ENCODE results near the gene CASTOR1. TPM values are rescaled to one million over a fixed set of nuclear protein-coding genes. Genes with fewer than 3 reads are reported as not detected.

The CASTOR1 gene
- total and polyA plus RNA-seq, 11 donors: 3.8 to 16.6 (median 7.1) TPM

- intact Hi-C loops (cut with DNase I): no loop called here
- TF ChIP-seq, protein P1, sequence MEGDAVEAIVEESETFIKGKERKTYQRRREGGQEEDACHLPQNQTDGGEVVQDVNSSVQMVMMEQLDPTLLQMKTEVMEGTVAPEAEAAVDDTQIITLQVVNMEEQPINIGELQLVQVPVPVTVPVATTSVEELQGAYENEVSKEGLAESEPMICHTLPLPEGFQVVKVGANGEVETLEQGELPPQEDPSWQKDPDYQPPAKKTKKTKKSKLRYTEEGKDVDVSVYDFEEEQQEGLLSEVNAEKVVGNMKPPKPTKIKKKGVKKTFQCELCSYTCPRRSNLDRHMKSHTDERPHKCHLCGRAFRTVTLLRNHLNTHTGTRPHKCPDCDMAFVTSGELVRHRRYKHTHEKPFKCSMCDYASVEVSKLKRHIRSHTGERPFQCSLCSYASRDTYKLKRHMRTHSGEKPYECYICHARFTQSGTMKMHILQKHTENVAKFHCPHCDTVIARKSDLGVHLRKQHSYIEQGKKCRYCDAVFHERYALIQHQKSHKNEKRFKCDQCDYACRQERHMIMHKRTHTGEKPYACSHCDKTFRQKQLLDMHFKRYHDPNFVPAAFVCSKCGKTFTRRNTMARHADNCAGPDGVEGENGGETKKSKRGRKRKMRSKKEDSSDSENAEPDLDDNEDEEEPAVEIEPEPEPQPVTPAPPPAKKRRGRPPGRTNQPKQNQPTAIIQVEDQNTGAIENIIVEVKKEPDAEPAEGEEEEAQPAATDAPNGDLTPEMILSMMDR (IDR thresholded peaks at IDR 0.05): no peak
- no peak for TF ChIP-seq POLR2A (IDR thresholded peaks at IDR 0.05)
- 92 to 95% (median 94%) methylated on average over 15 to 22 of the region's 22 CpGs for WGBS, 4 donors
- ATAC-seq (no peak), DNase-seq (no peak)
- H3K27me3 ChIP-seq: peaks cover 10 to 59% (median 25%) of the 10 kb centered on the region in 9 donors
- H3K9me3 ChIP-seq: no peaks in the 10 kb centered on the region
- no peak overlapping the region for H3K27ac ChIP-seq
- no peak overlapping the region for H3K4me3 ChIP-seq
- H3K36me3 ChIP-seq: no peaks in the 10 kb centered on the region
- H3K4me1 ChIP-seq: peaks cover 0 to 24% (median 11%) of the 10 kb centered on the region in 12 donors
Observed at GRCh38 chr22:30243661-30244060, 45.6 kb downstream of the CASTOR1 start.

- WGBS, 4 donors: 58 to 79% (median 74%) methylated on average over 8 to 15 of the region's 15 CpGs
- Histone ChIP-seq H3K36me3 (no peaks in the 10 kb centered on the region), H3K27ac (peak overlapping the region in 1 of 12 donors; percentile 44), H3K4me1 (peaks cover 0 to 16% (median 10%) of the 10 kb centered on the region in 12 donors), H3K27me3 (peaks cover 6 to 43% (median 14%) of the 10 kb centered on the region in 9 donors), H3K9me3 (no peaks in the 10 kb centered on the region), H3K4me3 (peak overlapping the region in 1 of 12 donors; percentile 4)
- peak in 3 of 4 donors; percentile 27 to 56 (median 44) for ATAC-seq
- TF ChIP-seq POLR2A (IDR thresholded peaks at IDR 0.05): no peak
- TF ChIP-seq, protein P1 (IDR thresholded peaks at IDR 0.05): no peak
- peak in 1 of 5 donors; percentile 64 for DNase-seq
- intact Hi-C loops (cut with DNase I): no loop called here
Observed at GRCh38 chr22:30241576-30242371, 47.5 kb downstream of the CASTOR1 start.

DNA sequence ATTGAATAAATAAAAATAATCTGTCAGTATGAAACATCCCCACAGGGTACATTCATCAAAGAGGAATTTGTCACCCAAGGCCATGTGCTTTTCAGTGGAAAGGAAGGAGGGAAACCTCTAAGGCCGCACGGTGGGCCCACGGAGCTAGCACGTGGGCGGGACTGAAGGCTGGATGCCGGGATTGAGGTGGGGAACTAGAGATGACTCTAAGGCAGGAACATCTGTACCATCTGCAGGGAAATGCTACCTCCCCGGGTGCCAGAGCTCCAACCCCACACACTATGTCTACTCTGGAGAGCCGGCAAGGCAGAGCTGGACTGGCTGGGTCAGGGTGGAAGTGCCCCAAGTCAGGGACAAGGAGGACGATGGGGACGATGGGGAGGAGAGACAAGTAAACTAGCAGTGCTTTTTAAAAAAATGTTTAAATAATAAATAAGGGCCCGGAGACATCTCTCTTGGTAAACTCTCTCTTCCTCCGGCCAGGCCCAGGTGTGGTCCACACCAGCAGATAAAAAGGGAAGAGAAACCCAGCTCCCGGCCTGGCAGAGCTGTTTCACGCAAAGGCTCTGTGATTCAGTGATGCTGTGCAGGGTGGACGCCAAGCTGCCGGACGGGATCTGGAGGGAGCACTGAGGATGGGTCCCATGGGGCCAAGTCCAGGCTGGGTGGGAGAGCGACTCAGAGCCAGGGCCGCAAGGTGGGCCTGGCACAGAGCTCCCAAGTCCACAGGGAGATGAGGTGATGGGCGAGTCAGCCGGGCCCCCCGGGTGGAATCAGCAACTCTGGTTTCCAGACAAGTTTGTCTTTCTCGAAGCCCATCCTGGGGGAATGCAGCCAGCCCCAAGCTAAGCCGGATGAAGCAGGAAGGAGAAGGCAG lies 48.5 kb downstream of the CASTOR1 start:
- H3K36me3 ChIP-seq: no peaks in the 10 kb centered on the region
- peaks cover 5 to 35% (median 7%) of the 10 kb centered on the region in 9 donors for H3K27me3 ChIP-seq
- intact Hi-C loops (cut with DNase I): no loop called here
- DNase-seq (no peak), ATAC-seq (no peak)
- WGBS, 4 donors: 75 to 84% (median 80%) methylated on average over 24 of the region's 24 CpGs
- H3K4me3 ChIP-seq: peak overlapping the region in 1 of 12 donors; percentile 4
- peaks cover 0 to 7% (median 2%) of the 10 kb centered on the region in 12 donors for H3K4me1 ChIP-seq
- H3K9me3 ChIP-seq: no peaks in the 10 kb centered on the region
- TF ChIP-seq, protein P1 (IDR thresholded peaks at IDR 0.05): no peak
- TF ChIP-seq POLR2A (IDR thresholded peaks at IDR 0.05): no peak
- H3K27ac ChIP-seq: peak overlapping the region in 1 of 12 donors; percentile 44

Measured in heart left ventricle (tissue), 16 donors.